HG03135 (cell line): Measurements from ENCODE around the gene MTHFD2.
A peak's percentile ranks its signal among the peaks of the same experiment; 100 is the strongest.
"Not testable (repeated sequence)": the region's sequence is repeated elsewhere in the genome, so short reads cannot be mapped to it uniquely, and the experiment has no call there.

Experiments used
- ATAC-seq: cut with Tn5 transposase; IDR thresholded peaks from one replicate; pipeline ENCODE4 v1.9.1; 2021; ENCODE audit warnings: mild to moderate bottlenecking, moderate library complexity; ENCODE audit not compliant: unreplicated experiment

Gene MTHFD2

DNA sequence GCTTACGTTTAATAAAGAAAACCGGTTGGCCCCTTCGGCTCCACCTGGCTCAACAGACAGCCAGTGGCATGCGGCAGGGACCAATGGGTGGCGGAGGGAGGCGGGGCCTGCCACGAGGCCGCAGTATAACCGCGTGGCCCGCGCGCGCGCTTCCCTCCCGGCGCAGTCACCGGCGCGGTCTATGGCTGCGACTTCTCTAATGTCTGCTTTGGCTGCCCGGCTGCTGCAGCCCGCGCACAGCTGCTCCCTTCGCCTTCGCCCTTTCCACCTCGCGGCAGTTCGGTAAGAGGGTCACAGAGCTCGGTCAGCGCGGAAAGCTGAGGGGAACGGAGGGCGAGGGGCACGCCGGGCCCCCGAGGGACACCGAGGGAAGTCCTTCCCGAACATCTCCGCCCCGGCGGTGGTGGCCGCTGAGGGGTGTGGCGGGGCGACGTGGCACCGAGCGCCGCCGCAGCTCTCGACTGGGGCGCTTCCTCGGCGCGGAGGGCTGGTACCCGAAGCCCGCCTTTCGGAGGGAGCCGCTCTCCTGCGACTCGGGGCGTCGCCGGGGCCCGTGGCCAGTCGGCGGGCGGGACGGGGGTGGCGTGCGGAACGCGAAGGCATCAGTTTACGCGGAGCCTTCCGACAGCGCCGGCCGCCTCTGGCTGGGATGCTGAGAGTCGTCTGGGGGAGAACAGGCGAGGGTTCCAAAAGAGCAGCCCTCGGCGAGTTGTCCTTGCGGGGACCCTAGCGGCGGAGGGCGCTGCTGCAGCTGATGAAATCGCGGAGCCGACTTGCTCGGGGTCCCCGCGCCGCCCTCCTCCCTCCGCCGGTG, at the start of gene MTHFD2:
Gene MTHFD2 (plus strand): TSS at position 155 of the 814 bp plus-strand sequence. CDS start 27 bp downstream, at position 182.
- peak; percentile 92 for ATAC-seq

DNA sequence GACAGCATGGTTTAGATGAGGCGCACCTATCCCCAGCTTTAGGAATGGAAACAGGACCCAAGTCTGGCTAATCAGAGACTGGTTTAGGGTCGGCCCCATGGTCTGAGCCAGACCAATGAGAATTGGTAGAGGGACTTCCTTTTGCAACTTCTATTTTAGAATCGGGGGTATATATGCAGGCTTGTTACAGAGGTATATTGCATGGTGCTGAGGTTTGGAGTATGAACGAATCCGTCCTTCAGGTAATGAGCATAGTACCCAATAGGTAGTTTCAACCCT, 49.2 kb upstream of the MTHFD2 start:
- ATAC-seq = no peak

DNA sequence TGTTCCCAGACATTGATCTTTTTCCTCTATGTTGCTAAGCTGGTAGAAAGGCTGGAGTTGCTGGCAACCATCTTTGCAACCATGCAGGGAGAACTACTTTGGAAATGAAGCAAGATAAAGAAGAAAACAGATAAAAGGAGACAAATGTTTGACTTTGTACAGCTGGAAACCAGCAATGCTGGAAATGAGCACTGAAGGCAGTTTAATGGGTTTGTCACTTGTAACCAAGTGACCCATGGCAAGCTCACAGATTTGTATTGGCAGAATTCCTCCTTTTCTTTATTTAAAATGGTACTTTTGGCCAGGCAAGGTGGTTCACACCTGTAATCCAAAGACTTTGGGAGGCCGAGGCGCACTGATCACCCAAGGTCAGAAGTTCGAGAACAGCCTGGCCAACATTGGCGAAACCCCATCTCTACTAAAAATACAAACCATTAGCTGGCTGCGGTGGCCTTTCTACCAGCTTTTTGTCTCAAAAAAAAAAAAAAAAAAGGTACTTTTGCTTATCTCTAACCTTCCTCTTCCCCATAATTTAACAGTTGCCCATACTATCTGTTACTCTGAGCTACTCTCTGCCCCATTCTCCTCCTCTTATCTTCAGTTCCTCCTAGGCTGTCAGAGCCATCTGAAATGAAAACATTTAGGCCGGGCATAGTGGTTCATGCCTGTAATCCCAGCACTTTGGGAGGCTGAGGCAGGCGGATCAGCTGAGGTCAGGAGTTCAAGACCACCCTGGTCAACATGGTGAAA, 48.7 kb upstream of the MTHFD2 start:
- ATAC-seq = no peak

DNA sequence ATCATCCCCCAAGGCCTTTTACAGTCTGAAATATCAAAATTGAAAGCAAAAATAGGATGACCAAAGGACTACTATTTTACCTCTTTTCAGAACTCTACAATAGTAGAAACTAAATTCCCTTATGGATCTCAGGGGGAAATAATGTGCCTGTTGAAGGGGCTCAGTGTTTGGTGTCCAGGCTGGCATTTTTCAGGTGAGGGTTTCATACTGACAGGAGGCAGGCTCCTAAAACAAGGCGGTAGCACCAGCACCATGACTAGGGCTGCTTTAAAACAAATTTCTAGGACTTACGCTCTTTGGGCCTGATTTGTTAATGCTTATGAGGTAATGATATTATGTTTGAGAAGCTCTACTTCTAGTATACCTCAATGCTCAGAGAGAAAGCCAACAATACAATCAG, 45.5 kb upstream of the MTHFD2 start:
- no peak for ATAC-seq

DNA sequence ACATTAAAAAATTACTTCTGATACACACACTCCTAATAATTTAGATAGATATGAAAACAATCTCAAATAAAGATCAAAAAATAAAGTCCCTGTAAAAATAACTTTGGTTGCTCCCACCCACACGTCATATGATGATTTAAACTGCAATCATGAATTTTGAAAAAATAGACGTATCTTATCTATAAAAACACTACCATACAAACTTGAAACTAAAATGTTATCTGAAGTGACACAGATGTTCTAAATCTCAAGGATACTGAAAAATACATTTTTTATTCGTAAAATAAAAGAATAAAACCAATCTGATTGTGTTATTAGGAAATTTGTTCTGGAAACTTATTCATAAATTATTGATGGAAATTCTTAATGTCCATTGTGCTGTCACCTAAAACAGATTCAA, 42.6 kb upstream of the MTHFD2 start:
- no peak for ATAC-seq

DNA sequence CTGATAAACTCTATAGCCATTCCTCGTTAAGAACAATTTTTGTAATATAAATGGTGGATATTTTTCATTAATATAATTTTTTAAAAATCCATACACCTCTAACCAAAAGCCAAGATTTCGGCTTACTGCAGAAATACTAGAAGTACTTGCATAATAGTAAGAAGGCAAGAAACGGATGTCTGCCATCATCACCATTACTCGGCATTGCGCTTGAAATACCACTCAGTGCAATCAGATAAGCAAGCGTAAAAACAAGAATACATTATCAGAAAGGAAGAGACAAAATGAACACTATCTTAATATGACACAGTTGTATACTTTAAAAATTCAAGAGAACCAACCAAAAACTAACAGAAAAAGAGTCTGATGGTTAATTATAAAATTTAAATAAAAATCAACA, 35.5 kb upstream of the MTHFD2 start:
- no peak for ATAC-seq

DNA sequence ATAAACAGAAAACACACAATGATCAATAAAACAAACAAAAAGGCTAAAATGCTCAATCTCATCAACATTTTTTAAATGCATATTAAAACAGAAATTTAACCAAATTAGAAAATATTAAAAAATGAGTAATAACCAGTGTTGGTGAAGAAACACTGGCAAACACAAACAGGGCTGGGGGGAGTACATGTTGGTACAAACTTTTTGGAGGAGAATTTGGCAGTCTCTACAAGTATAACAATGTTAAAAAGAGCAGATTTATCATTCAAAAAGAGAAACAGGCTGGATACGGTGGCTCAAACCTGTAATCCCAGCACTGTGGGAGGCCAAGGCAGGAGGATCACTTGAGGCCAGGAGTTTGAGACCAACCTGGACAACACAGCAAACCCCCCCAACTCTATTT, 33.7 kb upstream of the MTHFD2 start:
- ATAC-seq = no peak

DNA sequence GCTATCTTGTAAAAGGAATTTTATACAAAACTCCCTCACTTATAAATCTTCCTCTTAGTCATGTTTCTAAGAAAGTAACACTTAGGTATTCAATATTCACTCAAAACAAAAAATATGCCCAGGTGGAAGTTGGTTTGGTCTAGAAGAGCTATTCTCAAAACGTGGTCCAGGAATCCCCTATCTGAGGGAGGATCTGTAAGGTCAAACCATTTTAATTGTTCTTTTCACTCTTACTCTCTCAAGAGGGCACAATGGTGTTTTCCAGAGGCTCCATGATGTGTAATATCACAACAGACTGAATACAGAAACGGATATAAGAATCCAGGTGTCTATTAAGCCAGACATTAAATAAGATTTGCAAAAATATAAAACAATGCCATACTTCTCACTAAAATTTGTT, 29.7 kb upstream of the MTHFD2 start:
- no peak for ATAC-seq

DNA sequence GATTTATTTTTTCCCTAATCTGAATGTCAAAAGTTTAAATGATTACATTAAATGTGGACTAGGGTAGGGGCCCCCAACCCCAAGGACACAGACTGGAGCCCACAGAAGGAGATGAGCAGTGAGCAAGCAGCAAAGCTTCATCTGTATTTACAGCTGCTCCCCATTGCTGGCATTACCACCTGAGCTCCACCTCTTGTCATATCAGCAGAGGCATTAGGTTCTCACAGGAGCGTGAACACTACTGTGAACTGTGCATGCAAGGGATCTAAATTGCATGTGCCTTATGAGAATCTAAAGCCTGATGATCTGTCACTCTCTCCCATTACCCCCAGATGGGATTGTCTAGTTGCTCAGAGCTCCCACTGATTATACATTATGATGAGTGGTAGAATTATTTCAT, 23.5 kb upstream of the MTHFD2 start:
- no peak for ATAC-seq

DNA sequence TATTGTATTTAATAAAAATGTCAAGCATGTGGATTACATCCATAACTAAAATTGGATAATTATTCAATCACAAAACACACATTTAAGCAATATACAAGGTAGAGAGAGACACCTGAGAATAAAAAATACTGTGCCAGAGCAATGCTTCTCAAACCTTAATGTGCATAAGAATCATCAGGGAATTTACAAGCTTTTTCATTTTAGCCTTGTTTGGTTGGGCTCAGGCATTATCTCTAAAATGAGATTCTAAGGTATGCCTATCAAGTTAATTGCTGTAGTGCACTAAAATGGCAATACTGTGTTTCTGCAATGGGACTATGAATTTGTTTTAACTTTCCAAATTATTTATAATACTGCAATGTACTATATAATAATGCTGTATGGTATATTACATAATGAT, 20.7 kb upstream of the MTHFD2 start:
- ATAC-seq = no peak

DNA sequence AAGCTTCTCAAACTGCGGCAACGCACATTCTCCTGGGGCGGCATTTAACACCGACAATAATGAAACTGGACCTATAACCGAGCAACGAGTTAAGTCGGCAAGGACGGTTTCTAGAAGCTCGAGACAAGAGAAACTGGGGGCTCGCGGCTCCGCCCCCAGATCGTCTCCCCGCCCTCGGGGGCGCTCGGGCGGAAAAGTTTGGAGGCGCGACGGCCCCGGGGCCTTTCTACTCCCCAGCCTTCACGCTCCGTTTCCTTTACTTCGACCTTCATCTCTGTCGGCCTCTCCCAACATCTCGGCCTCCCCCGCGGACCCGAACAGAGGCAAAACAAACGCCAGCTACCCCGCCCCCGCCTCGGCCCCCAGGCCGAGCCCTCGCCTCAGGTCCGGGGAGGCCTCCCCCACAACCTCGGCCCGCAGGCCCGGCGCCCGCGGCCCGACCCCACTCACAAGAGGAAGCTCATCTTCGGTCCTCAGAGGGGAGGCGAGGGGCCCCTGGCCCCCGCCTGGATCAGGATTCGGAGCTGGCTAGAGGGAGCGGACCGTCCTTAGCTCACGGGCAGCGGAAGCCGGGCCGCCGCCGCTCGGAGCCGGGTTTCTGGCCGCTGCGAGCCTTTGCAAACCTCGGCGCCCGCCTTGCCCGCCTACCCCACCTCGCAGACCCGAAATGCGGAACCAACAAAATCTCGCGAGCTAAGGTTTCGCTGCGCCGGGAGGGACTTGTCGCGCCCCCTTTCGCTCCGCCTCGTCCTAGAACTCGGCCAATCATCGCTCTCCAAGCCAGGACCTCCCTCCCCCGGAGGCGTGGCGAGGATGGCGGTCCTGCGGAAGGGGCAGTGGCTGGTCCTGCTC, 20.0 kb upstream of the MTHFD2 start, which contains the start of gene MOB1A:
Gene MOB1A (minus strand): TSS at position 669 of the 852 bp plus-strand sequence. CDS start 205 bp downstream, at position 464.
- ATAC-seq = peak; percentile 75

DNA sequence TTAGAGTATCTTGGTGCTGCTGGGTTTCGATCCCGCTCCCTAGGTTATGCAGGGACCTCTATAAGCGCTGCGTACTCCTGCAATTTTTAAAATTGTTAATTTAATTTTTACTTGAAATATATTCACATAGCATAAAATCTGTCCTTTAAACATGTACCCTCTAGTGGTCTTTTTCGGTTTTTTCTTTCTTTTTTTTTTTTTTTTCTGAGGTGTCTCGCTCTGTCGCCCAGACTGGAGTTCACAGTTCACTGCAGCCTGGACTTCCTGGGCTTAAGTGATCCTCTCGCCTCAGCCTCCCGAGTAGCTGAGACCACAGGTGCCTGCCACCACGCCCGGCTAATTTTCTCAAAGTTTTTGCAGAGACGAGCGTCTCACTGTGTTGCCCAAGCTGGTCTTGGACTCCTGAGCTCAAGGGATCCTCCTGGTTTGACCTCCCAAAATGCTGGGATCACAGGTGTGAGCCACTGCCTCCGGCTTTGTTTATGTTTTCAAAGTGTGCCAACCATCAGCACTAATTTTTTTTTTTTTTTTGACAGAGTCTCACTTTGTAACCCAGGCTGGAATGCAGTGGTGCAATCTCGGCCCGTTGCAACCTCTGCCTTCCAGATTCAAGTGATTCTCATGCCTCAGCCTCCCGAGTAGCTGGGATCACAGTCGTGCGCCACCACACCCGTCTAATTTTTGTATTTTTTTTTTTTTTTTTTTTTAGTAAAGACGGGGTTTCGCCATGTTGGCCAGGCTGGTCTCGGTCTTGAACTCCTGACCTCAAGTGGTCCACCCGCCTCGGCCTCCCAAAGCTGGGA, 19.2 kb upstream of the MTHFD2 start:
- peak; percentile 19 for ATAC-seq

DNA sequence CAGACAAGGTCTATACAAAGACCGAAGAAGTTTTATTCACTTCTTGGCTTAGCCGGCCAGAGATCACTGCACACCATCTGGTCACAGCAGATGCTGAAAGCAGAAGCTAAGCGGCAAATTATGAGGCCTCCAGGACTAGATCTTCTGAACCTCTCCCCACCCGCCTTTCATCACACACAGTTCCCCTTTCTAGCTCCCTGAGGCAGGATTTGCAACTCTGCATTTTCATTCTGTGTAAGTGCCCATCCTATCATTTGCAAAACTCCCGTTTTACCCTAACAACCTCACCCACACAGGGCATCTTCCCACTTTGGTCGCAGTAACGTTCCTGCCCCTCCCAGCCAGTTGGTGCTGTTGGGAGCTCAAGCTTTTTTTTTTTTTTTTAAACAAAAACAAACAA, 16.7 kb upstream of the MTHFD2 start:
- ATAC-seq = no peak

DNA sequence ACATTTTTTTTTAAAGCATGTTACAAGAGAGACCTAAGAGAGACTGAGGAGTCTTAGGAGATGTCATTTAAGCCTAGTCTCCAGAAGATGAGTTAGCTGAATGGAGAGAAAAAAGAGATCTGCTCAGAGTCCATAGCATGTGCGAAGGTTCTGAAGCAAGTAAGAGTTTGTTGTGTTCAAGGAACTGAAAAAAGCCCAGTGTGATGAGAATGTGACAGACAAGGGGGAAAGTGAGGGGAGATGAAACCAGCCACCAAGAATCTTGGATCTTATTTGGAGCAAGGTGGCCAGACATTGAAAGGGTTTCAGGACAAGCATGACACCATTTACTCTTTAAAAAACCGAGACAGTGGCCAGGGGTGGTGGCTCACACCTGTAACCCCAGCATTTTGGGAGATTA, 14.5 kb upstream of the MTHFD2 start:
- ATAC-seq = no peak

DNA sequence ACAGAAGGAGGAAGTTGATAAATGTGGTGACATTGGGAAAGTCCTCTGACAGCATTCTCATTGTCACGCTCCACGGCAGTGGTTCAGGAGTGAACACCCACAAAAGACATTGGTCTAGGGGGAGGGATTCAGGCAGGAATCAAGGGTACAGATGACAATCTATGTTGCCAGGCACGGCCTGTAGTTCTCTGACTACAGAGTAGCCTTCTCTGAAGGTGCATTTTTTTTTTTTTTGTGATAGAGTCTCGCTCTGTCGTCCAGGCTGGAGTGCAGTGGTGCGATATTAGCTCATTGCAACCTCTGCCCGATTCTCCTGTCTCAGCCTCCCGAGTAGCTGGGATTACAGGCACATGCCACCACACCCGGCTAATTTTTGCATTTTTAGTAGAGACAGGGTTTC, 12.4 kb upstream of the MTHFD2 start:
- ATAC-seq = peak; percentile 59

DNA sequence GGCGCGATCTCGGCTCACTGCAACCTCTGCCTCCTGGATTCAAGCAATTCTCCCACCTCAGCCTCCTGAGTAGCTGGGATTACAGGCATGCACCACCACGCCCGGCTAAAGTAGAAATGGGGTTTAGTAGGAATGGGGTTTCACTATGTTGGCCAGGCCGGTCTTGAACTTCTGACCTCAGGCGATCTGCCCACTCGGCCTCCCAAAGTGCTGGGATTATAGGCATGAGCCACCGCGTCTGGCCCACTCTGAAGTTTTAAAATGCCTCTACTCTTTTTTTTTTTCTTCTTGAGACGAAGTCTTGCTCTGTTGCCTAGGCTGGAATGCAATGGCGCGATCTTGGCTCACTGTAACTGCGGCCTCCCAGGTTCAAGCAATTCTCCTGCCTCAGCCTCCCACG, 11.7 kb upstream of the MTHFD2 start:
- ATAC-seq = not testable (repeated sequence)

DNA sequence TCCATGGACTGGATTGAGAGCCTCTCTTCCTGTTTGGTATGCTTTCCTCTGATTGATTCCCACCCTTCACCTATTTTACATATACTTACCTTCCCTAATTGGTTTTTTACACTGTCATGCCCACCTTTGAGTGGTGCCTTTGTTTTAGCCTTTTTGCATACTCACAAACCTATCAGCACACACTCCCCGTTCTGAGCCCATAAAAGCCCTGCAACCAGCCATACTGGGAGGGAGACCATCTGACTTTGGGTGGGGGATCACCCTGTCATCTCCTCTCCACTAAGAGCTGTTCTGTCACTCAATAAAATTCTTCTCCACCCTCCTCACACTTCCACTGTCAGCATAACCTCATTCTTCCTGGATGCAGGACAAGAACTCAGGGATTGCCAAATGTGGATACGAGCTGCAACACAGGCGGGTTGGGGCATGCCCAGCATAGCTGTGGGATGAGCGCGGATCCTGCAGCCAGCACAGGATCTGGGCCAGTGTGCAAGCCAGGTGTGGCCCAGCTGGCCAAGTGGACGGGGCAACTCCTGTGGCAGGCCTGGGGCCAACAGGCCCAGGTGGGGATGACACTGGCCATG, 10.3 kb upstream of the MTHFD2 start:
- ATAC-seq = no peak

DNA sequence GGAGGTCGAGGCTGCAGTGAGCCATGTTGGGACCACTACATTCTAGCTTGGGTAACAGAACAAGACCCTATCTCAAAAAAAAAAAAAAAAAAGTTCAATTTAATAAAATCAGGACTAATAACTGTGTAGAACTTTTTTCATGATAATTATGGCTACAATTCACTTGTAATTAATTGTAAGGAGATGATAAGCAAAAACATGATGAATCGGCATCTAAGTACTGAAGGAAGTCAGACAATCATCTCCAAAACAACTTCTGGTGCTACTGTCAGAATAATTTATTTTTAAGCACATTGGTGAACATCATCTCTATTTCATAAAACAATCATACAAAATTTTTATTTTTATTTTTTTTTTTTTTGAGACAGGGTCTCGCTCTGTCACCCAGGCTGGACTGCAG, 9.7 kb upstream of the MTHFD2 start:
- no peak for ATAC-seq

DNA sequence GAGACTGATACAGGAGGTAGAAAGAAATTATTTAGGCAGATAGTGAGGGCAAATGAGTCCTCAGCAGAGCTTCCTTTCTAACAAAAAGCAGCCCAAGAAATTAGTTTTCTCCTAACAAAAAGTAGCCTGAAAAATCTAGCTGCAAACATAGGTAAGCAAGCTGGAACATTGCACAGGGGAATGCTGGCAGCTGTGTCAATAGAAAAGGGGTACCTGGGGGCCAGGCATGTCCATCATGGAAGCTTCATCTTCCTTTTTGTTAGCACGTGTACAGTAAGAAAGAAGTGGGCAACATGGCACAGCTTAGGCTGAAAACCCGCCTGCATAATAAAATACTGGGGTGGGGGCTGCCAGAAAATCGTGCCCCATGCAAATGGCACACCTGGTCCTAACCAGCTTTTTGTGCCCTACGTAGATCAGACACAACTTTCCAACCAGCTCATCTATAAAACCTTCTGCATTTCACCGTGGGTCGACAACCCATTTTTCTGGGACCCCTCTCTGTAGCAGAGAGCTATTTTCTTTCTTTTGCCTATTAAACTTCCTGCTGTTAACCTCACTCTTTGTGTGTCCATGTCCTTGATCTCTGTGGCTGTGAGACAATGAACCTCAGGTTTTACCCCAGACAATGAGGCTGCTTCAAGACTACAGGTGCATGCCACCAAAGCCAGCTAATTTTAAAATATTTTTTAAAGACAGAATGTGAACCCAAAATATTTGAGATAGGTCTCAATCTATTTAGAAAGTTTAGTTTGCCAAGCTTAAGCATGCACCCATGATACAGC, 6.6 kb upstream of the MTHFD2 start:
- no peak for ATAC-seq

DNA sequence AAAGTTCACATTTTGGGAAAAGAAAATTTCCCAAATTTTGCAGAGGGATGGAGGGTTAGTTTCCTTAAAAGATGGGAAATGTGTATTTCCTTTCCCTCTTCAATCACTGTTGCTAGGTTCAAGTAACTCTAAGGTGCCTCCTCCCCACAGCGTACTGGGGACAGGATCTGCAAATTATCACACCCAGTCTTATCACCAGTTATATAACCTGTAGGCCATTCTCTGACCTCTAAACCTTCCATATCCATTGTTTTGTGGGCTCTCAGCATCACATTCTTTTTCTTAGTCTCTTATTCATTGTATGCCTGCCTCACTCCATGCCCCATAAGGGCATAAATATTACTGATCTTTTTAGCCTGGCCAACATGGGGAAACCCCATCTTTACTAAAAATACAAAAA, 3.6 kb upstream of the MTHFD2 start:
- no peak for ATAC-seq
